HCT116 (cell line): ENCODE measurements around the gene DHX57.
"Not testable (repeated sequence)": the region's sequence is repeated elsewhere in the genome, so short reads cannot be mapped to it uniquely, and the experiment has no call there.

Experiments
- CEBPB ChIP-seq: IDR thresholded peaks from 2 replicates; pipeline ENCODE4 v1.6.1; 2012; ENCODE audit warnings: low read depth
- CTCF ChIP-seq, 3 experiments: fragments of 200-600 bp in 1 of 3; sonication (generic) in 1 of 3; IDR thresholded peaks in 2 of 3; conservative IDR thresholded peaks in 1 of 3; 2 replicates each; pipeline ENCODE4 v1.5.1; 2012 to 2017; ENCODE audit warnings: low read depth in 2 of 3, low read length in 2 of 3, antibody characterized with exemption in 1 of 3, borderline replicate concordance in 1 of 3, control low read depth in 1 of 3, mild to moderate bottlenecking in 1 of 3, mixed read lengths in 1 of 3, mixed run types in 1 of 3, moderate library complexity in 1 of 3; ENCODE audit not compliant: insufficient read depth in 1 of 3
- MAX ChIP-seq: IDR thresholded peaks from 2 replicates; pipeline ENCODE4 v1.6.1; 2012
- POLR2A ChIP-seq: IDR thresholded peaks from 2 replicates; pipeline ENCODE4 v1.7.0; 2011; ENCODE audit warnings: borderline replicate concordance; ENCODE audit not compliant: insufficient read depth, insufficient read length; ENCODE audit errors: extremely low read depth

- not testable (repeated sequence) for TF ChIP-seq POLR2A; MAX; CEBPB; CTCF (IDR thresholded peaks at IDR 0.05 in 2 of 3, conservative IDR thresholded peaks at IDR 0.05 in 1 of 3; ENCODE audit: borderline replicate concordance in 1 of 3, insufficient read depth in 1 of 3, low read depth in 2 of 3, low read length in 2 of 3)
Measured at GRCh38 chr2:38755891-38756290, 119.8 kb downstream of the DHX57 start.
